ENCODE results near the gene LMOD2. TPM values are rescaled to one million over a fixed set of nuclear protein-coding genes. Genes with fewer than 3 reads are reported as not detected.

The LMOD2 gene
- total and polyA plus RNA-seq, 2 experiments from 2014 or later, result 19.7 to 19.8 TPM

DNA sequence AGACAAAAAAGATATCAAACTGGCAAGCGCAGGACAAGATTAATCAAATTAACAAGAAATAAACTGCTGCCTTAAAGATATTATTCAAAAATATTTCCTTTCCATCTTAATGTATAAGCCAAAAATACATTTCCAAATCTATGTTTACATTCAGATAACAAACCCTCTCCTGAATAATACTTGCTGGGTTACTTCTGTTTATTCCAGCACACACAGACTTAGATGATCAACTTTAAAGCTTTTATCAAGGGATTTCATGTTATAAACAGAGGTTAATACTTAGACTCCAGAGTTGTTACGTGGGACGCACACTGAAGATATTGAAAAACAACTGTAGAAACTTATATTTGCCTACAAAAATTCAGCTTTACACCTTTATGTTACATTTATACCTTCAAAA is 33.6 kb downstream of the LMOD2 start:
- Histone ChIP-seq H3K4me3 (no peak overlapping the region), H3K27ac (no peak overlapping the region), H3K9me3 (ENCODE audit: low read depth) (no peaks in the 10 kb centered on the region), H3K4me1 (ENCODE audit: low read depth) (no peaks in the 10 kb centered on the region), H3K36me3 (peaks cover 50% of the 10 kb centered on the region), H3K27me3 (no peaks in the 10 kb centered on the region)
- TF ChIP-seq, protein P1, sequence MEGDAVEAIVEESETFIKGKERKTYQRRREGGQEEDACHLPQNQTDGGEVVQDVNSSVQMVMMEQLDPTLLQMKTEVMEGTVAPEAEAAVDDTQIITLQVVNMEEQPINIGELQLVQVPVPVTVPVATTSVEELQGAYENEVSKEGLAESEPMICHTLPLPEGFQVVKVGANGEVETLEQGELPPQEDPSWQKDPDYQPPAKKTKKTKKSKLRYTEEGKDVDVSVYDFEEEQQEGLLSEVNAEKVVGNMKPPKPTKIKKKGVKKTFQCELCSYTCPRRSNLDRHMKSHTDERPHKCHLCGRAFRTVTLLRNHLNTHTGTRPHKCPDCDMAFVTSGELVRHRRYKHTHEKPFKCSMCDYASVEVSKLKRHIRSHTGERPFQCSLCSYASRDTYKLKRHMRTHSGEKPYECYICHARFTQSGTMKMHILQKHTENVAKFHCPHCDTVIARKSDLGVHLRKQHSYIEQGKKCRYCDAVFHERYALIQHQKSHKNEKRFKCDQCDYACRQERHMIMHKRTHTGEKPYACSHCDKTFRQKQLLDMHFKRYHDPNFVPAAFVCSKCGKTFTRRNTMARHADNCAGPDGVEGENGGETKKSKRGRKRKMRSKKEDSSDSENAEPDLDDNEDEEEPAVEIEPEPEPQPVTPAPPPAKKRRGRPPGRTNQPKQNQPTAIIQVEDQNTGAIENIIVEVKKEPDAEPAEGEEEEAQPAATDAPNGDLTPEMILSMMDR (IDR thresholded peaks at IDR 0.05; ENCODE audit: low read depth, low read length), result no peak
- DNase-seq (ENCODE audit: low read depth in 1 of 2, low spot score in 1 of 2), result no peak

DNA sequence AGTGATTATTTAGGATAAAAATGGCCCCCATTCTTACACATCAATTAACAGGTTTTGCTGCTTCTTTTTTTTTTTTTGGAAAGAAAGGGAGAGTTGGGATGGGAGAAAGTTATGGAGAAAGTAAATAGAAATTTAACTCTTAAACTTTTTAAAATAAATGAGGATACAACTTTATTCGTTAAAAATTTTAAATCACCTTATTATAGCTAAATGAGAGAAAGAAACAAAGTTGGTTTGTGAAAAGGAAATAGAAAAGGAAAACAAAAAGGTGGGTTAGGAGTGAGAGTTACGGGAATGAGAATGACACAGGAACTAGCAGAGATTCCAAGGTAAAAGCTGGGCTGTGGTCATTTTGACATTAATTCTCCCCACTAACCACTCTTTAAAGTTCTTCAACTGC is 34.9 kb downstream of the LMOD2 start:
- no peak overlapping the region for H3K4me3 ChIP-seq
- no peak for DNase-seq (ENCODE audit: low read depth in 1 of 2, low spot score in 1 of 2)
- peak overlapping the region; percentile 7 for H3K27ac ChIP-seq
- peaks cover 57% of the 10 kb centered on the region for H3K36me3 ChIP-seq
- H3K27me3 ChIP-seq, result no peaks in the 10 kb centered on the region
- H3K9me3 ChIP-seq (ENCODE audit: low read depth), result no peaks in the 10 kb centered on the region
- H3K4me1 ChIP-seq (ENCODE audit: low read depth), result no peaks in the 10 kb centered on the region
- TF ChIP-seq, protein P1 (IDR thresholded peaks at IDR 0.05; ENCODE audit: low read depth, low read length), result no peak

DNA sequence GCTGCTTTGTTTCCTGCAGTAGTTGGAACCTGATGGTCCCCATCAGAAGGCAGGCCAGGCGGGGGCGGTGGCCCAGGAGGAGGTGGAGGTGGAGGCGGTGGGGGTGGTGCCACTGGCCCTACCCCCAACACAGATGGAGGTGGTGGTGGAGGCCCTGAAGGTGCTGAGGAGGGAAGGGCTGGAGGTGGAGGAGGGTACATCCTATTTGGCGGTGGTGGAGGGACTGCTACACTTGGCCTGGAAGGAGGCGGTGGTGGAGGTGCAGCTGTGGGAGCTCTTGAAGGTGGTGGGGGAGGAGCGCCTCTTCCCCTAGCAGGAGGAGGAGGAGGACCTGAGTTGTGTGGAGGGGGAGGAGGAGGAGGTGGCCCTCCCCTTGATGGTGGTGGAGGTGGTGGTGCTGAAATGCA is 36.8 kb downstream of the LMOD2 start:
- Histone ChIP-seq H3K27me3 (no peaks in the 10 kb centered on the region), H3K9me3 (ENCODE audit: low read depth) (no peaks in the 10 kb centered on the region), H3K27ac (no peak overlapping the region), H3K4me1 (ENCODE audit: low read depth) (no peaks in the 10 kb centered on the region), H3K36me3 (peaks cover 62% of the 10 kb centered on the region), H3K4me3 (no peak overlapping the region)
- TF ChIP-seq, protein P1 (IDR thresholded peaks at IDR 0.05; ENCODE audit: low read depth, low read length), result no peak
- DNase-seq (ENCODE audit: low read depth in 1 of 2, low spot score in 1 of 2), result no peak

- peaks cover 55% of the 10 kb centered on the region for H3K36me3 ChIP-seq
- H3K27ac ChIP-seq, result no peak overlapping the region
- H3K4me3 ChIP-seq, result no peak overlapping the region
- H3K4me1 ChIP-seq (ENCODE audit: low read depth), result no peaks in the 10 kb centered on the region
- DNase-seq (ENCODE audit: low read depth in 1 of 2, low spot score in 1 of 2), result no peak
- no peaks in the 10 kb centered on the region for H3K27me3 ChIP-seq
- TF ChIP-seq, protein P1 (IDR thresholded peaks at IDR 0.05; ENCODE audit: low read depth, low read length), result no peak
- no peaks in the 10 kb centered on the region for H3K9me3 ChIP-seq (ENCODE audit: low read depth)
These were observed 40.4 kb downstream of the LMOD2 start for GRCh38 chr7:123695944-123696677.

DNA sequence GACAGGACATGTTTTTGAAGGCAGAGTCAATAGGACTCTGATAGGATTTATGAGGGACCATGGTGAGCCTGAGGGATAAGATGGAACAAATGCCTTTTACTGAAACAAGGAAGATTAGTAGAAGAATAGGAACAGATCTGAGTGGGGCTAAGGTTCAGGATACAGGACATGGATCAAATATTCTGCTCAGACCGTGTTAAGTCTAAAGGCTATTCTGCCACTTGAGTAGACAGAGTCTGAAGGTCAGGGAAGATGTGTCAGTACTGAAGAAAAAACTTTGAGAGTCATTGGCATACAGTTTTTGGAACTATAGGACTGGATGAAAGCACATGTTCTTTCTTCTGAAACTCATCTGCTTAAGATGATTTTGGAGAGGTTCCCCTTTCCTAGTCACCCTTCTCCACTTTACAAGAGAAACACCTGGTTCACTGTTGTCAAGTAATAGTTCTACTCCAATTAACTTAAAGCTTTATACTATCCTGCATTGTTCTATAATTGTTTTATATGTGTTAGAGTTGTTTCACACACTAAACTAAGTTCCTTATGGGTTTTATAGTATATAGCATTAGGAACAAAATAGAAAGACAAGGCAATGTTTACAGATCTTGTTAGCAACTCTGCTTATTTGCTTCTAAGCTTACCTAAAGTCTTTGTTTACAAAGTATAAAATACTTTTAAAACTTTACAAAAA is 49.7 kb downstream of the LMOD2 start:
- no peak for DNase-seq (ENCODE audit: low read depth in 1 of 2, low spot score in 1 of 2)
- H3K4me1 ChIP-seq (ENCODE audit: low read depth), result peaks cover 14% of the 10 kb centered on the region
- TF ChIP-seq, protein P1 (IDR thresholded peaks at IDR 0.05; ENCODE audit: low read depth, low read length), result no peak
- no peak overlapping the region for H3K4me3 ChIP-seq
- H3K27ac ChIP-seq, result peak overlapping the region; percentile 41
- peaks cover 48% of the 10 kb centered on the region for H3K36me3 ChIP-seq
- H3K27me3 ChIP-seq, result no peaks in the 10 kb centered on the region
- no peaks in the 10 kb centered on the region for H3K9me3 ChIP-seq (ENCODE audit: low read depth)

Measured in cardiac muscle cell (in vitro differentiated cells and primary cell).